ENCODE results near the gene PTPRB.

DNA sequence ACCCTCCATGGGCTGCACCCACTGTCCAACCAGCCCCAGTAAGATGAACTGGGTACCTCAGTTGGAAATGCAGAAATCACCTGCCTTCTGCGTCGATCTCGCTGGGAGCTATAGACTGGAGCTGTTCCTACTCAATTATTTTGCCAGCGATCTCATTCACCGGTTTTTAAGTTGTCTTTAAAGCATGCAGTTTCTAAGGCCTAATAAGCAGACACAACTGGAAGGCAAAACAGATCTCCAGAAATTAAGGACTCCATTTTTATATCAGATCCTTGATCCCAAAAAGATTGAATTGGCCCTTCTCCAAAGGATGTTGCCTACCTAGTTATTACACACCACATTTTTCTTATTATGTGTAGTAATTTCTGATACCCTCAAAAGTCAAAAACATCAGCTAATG, 139.7 kb downstream of the PTPRB start:
- TF ChIP-seq, protein P1, sequence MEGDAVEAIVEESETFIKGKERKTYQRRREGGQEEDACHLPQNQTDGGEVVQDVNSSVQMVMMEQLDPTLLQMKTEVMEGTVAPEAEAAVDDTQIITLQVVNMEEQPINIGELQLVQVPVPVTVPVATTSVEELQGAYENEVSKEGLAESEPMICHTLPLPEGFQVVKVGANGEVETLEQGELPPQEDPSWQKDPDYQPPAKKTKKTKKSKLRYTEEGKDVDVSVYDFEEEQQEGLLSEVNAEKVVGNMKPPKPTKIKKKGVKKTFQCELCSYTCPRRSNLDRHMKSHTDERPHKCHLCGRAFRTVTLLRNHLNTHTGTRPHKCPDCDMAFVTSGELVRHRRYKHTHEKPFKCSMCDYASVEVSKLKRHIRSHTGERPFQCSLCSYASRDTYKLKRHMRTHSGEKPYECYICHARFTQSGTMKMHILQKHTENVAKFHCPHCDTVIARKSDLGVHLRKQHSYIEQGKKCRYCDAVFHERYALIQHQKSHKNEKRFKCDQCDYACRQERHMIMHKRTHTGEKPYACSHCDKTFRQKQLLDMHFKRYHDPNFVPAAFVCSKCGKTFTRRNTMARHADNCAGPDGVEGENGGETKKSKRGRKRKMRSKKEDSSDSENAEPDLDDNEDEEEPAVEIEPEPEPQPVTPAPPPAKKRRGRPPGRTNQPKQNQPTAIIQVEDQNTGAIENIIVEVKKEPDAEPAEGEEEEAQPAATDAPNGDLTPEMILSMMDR (IDR thresholded peaks at IDR 0.05; ENCODE audit: low read depth, low read length), result no peak
- no peak for TF ChIP-seq EZH2phosphoT487 (IDR thresholded peaks at IDR 0.05; ENCODE audit: low read depth)

Measured in OCI-LY3 (cell line).